Melanocyte of skin (primary cell): ENCODE data around the gene PCYOX1L. TPM values are rescaled to one million over a fixed set of nuclear protein-coding genes. Genes with fewer than 3 reads are reported as not detected.

Source experiments
- total RNA-seq, 2 donors: library from RNA; depleted of rRNA; stranded (reverse); fragments of >200 nt; gene quantifications; 2 replicates each; pipeline ENCODE4 v1.2.3, GENCODE V29; 2012

PCYOX1L gene
- 1 to 10 TPM; 9.6 to 10.0 TPM for total RNA-seq

GRCh38 chr5:149357370-149358293, at the start of gene PCYOX1L:
Gene PCYOX1L (plus strand): TSS chr5:149358046. CDS start chr5:149358069, 23 bp downstream.

GRCh38 chr5:149345147-149345891, 12.5 kb upstream of the PCYOX1L start, which contains the start of gene GRPEL2:
Gene GRPEL2 (plus strand): TSS chr5:149345499. CDS start chr5:149345540, 41 bp downstream.

GRCh38 chr5:149379177-149379761, 21.4 kb downstream of the PCYOX1L start, which contains the start of gene IL17B:
Gene IL17B (minus strand): TSS chr5:149379292. CDS start chr5:149379225, 67 bp downstream.

Other genes with a start within 250 kb of the PCYOX1L start
- 1 to 10 TPM; 5.2 to 6.0 TPM for gene ABLIM3, start 216.6 kb upstream of the PCYOX1L start, total RNA-seq
- gene AFAP1L1, start 86.2 kb upstream of the PCYOX1L start, total RNA-seq: 10 to 100 TPM in 1 of 2 donors, 1 to 10 TPM in 1; 7.9 to 21.0 TPM
- gene GRPEL2, start 12.5 kb upstream of the PCYOX1L start, total RNA-seq: 10 to 100 TPM; 11.0 to 25.0 TPM
- not detected for gene IL17B, start 21.2 kb downstream of the PCYOX1L start, total RNA-seq
- 100 to 1,000 TPM; 192 to 260 TPM for gene CSNK1A1, start 193.4 kb downstream of the PCYOX1L start, total RNA-seq
- 1 to 10 TPM; 2.0 to 8.3 TPM for gene ARHGEF37, start 223.5 kb downstream of the PCYOX1L start, total RNA-seq